Choroid plexus epithelial cell (primary cell): ENCODE results near the gene SLC22A25.
"Not testable (repeated sequence)": the region's sequence is repeated elsewhere in the genome, so short reads cannot be mapped to it uniquely, and the experiment has no call there.

ENCODE experiments used
- DNase-seq: peaks from one replicate; pipeline ENCODE4 v3.0.0-alpha.2; 2010; ENCODE audit warnings: low read depth
- H3K4me3 ChIP-seq: 2 replicates; pipeline ENCODE4 v1.5.1; 2011; ENCODE audit warnings: low read depth, mild to moderate bottlenecking, control low read depth, low read length, moderate library complexity
- TF ChIP-seq, protein P1 (sequence below): conservative IDR thresholded peaks from 2 replicates; pipeline ENCODE4 v1.5.1; 2011; ENCODE audit warnings: low read depth, mild to moderate bottlenecking, control low read depth, inconsistent platforms, low read length, moderate library complexity

SLC22A25 gene

DNA sequence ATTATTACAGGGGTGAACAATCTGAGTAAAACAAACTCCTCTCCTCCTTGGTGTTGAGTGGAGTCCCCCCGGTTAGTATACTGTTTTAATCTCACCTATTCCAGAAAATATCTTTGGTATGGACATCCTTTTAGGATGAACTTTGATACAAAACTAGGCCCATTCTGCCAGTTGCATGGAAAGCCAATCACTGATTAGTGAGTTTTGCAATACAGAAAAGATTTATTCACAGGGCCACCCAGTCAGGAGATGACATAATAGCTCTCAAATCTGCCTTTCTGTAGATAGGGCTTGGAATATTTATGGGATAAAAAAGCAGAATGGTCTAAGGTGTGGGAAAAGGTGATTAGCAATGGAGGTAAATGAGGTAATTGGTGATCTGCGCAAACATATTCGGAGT, 30.3 kb upstream of the SLC22A25 start:
- H3K4me3 ChIP-seq, result no peak overlapping the region
- TF ChIP-seq, protein P1, sequence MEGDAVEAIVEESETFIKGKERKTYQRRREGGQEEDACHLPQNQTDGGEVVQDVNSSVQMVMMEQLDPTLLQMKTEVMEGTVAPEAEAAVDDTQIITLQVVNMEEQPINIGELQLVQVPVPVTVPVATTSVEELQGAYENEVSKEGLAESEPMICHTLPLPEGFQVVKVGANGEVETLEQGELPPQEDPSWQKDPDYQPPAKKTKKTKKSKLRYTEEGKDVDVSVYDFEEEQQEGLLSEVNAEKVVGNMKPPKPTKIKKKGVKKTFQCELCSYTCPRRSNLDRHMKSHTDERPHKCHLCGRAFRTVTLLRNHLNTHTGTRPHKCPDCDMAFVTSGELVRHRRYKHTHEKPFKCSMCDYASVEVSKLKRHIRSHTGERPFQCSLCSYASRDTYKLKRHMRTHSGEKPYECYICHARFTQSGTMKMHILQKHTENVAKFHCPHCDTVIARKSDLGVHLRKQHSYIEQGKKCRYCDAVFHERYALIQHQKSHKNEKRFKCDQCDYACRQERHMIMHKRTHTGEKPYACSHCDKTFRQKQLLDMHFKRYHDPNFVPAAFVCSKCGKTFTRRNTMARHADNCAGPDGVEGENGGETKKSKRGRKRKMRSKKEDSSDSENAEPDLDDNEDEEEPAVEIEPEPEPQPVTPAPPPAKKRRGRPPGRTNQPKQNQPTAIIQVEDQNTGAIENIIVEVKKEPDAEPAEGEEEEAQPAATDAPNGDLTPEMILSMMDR, result no peak
- no peak for DNase-seq

DNA sequence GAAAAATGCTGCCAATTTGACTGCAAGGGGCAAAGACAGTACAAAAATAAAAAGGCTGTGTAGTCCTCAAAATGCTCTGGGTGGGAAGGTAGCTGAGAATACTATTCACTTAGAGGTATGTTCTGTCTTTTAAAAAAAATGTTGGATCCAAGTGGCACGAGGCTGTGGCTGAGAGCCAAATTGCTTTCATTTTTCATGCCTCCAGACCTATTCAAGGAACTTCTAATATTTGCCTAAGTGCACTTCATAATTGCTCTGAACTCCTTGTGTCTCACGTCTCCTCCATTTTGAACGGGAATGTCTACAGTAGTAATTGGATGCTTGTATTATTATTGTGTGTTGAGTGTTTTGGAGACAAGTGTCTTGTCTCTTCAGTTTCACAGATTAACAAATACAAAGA, 19.1 kb upstream of the SLC22A25 start:
- no peak overlapping the region for H3K4me3 ChIP-seq
- TF ChIP-seq, protein P1, result no peak
- DNase-seq, result no peak

DNA sequence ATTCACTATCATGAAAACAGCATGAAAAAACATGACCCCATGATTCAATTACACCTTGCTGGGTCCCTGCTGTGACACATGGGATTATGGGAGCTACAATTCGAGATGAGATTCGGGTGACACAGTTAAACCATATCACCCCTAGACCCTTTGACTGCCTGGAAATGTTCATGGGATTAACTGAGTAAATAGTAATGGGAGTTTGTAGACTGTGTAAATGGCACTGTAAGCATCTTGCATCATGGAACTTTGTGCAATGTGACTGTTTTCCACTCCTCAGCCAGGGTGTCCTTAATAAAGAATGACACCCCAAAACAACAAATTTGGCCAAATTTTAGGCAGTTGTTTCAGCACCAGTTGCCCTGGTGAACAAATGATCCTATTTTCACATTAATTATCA, 7.9 kb upstream of the SLC22A25 start:
- no peak overlapping the region for H3K4me3 ChIP-seq
- TF ChIP-seq, protein P1, result no peak
- no peak for DNase-seq

DNA sequence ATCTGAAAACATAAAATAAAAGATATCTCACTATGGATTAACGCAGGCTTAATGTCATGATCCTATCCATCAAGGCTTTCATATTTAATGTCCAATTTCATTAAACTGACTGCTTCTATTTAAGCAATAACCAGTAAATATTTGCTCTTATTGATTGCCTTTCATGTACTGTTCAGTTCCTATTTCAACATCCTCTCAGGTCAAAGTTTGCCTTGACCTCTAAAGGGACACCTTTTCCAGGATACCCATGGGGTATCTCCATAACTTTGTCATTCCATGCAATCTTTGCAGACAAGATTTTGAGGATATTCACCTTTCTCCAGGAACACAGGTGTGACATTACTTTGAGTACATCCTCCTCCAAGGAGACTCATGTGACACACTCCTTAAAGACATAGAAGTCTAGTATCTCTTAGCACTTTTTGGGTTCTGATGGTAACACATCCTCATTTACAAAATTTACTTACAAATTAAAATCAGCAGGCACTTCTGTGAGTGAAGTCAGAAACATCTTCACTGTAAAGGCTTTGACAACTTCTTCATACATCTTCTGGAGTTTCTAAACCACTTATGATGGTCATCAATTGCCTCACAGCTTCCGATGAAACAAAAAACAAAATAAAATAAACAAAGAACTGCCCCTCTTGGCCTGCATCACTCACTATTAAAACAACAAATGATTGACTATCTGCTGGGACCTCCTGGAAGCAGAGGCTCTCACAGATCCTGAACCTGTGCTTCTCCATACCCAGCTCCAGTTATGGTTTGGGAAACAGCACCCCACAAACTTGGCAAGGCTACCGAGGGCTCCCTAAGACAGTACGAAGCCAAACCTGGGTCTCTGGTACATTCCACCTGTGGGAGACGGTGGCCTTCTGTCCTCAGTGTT, 7.0 kb upstream of the SLC22A25 start:
- no peak overlapping the region for H3K4me3 ChIP-seq
- TF ChIP-seq, protein P1, result no peak
- DNase-seq, result no peak

DNA sequence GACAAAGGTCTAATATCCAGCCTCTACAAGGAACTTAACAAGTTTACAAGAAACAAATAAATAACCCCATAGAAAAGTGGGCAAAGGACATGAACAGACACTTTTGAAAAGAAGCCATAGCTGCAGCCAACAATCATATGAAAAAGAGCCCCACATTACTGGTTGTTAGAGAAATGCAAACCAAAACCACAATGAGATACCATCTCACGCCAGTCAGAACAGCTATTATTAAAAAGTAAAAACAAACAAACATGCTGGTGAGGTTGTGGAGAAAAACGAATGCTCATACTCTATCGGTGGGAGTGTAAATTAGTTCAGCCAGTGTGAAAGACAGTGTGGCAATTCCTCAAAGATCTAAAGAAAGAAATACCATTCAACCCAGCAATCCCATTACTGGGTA, 5.6 kb upstream of the SLC22A25 start:
- TF ChIP-seq, protein P1, result no peak
- no peak overlapping the region for H3K4me3 ChIP-seq
- no peak for DNase-seq

DNA sequence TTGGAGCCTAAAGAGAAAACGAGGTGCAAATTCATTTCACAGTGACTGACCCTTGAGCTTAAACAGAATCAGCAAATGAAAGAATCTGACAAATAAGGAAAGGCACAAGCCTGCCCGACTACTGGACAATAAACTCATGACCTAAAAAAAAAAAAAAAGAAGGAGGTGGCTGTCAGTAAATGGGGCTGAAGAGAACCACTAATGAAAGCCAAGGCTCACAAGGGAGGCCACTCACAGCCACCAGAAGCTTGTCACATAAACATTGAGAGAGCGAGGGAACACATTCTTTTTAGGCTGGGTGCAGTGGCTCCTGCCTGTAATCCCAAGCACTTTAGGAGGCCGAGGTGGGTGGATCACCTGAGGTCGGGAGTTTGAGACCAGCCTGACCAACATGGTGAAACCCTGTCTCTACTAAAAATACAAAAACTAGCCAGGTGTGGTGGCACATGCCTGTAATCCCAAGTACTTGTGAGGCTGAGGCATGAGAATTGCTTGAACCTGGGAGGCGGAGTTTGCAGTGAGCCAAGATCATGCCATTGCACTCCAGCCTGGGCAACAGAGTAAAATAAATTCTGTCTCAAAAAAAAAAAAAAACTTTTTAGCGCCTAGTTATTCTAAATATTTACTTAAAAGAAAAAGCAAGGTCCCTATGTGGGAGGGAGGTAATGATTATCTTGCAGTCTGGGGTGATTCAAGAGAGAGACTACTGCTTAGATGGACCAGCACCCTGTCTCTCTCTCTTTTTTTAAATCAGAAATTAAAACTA, 4.0 kb upstream of the SLC22A25 start:
- not testable (repeated sequence) for H3K4me3 ChIP-seq, DNase-seq

DNA sequence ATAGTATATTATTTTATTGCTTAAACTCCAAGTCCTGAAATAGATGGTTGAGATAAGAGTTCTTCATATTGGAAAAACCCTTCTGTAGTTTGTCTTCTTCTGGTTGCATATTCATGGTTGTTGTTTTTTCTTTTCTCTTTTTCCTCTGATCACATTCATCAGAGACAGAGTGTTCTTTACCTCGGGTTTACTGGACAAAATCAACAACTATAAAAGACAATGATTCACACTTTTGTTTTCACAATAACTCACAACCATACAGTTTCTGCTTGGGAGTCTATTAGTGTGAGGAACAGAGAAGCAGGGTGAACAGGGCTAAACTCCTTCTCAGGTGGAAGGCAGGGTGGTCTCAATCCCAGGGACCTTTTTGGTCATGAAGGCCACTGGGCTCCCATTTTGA, 2.6 kb upstream of the SLC22A25 start:
- TF ChIP-seq, protein P1, result no peak
- no peak overlapping the region for H3K4me3 ChIP-seq

More for the DNA sequence above, 2.6 kb upstream of the SLC22A25 start:
- no peak for DNase-seq
